ENCODE results near the gene TBL3.

TBL3 gene

GRCh38 chr16:2025878-2026460, 54.1 kb downstream of the TBL3 start:
- TF ChIP-seq CREB1 (IDR thresholded peaks at IDR 0.05; ENCODE audit: low read depth), result no peak
- TF ChIP-seq, protein P1, sequence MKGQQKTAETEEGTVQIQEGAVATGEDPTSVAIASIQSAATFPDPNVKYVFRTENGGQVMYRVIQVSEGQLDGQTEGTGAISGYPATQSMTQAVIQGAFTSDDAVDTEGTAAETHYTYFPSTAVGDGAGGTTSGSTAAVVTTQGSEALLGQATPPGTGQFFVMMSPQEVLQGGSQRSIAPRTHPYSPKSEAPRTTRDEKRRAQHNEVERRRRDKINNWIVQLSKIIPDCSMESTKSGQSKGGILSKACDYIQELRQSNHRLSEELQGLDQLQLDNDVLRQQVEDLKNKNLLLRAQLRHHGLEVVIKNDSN (IDR thresholded peaks at IDR 0.05), result no peak
- TF ChIP-seq, protein P2, sequence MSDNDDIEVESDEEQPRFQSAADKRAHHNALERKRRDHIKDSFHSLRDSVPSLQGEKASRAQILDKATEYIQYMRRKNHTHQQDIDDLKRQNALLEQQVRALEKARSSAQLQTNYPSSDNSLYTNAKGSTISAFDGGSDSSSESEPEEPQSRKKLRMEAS (IDR thresholded peaks at IDR 0.05), result no peak
- no peak for TF ChIP-seq EGR1 (IDR thresholded peaks at IDR 0.05)
- TF ChIP-seq FOXM1 (IDR thresholded peaks at IDR 0.05; ENCODE audit: borderline replicate concordance, low read depth), result no peak
- TF ChIP-seq NFIC (IDR thresholded peaks at IDR 0.05), result no peak
- no peak for TF ChIP-seq TAF1 (IDR thresholded peaks at IDR 0.05; ENCODE audit: low read depth)
- TF ChIP-seq RAD21 (IDR thresholded peaks at IDR 0.05; ENCODE audit: low read depth), result no peak
- TF ChIP-seq TEAD4 (IDR thresholded peaks at IDR 0.05), result no peak
- no peak for TF ChIP-seq YY1 (IDR thresholded peaks at IDR 0.05; ENCODE audit: low read depth)
- TF ChIP-seq CEBPB (IDR thresholded peaks at IDR 0.05), result no peak
- TF ChIP-seq EP300 (IDR thresholded peaks at IDR 0.05; ENCODE audit: borderline replicate concordance), result no peak
- no peak for TF ChIP-seq TCF12 (IDR thresholded peaks at IDR 0.05; ENCODE audit: low read depth)
- TF ChIP-seq, protein P3, sequence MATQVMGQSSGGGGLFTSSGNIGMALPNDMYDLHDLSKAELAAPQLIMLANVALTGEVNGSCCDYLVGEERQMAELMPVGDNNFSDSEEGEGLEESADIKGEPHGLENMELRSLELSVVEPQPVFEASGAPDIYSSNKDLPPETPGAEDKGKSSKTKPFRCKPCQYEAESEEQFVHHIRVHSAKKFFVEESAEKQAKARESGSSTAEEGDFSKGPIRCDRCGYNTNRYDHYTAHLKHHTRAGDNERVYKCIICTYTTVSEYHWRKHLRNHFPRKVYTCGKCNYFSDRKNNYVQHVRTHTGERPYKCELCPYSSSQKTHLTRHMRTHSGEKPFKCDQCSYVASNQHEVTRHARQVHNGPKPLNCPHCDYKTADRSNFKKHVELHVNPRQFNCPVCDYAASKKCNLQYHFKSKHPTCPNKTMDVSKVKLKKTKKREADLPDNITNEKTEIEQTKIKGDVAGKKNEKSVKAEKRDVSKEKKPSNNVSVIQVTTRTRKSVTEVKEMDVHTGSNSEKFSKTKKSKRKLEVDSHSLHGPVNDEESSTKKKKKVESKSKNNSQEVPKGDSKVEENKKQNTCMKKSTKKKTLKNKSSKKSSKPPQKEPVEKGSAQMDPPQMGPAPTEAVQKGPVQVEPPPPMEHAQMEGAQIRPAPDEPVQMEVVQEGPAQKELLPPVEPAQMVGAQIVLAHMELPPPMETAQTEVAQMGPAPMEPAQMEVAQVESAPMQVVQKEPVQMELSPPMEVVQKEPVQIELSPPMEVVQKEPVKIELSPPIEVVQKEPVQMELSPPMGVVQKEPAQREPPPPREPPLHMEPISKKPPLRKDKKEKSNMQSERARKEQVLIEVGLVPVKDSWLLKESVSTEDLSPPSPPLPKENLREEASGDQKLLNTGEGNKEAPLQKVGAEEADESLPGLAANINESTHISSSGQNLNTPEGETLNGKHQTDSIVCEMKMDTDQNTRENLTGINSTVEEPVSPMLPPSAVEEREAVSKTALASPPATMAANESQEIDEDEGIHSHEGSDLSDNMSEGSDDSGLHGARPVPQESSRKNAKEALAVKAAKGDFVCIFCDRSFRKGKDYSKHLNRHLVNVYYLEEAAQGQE (IDR thresholded peaks at IDR 0.05; ENCODE audit: low read depth), result no peak
- no peak for TF ChIP-seq ZBTB7A (IDR thresholded peaks at IDR 0.05; ENCODE audit: low read depth)

GRCh38 chr16:2026461-2027023, 54.7 kb downstream of the TBL3 start, which contains the start of gene NHERF2:
Gene NHERF2 (plus strand): TSS chr16:2026902. CDS start chr16:2027006, 104 bp downstream.
- TF ChIP-seq EGR1 (IDR thresholded peaks at IDR 0.05) (peak; percentile 58), NFIC (IDR thresholded peaks at IDR 0.05) (no peak), TAF1 (IDR thresholded peaks at IDR 0.05; ENCODE audit: low read depth) (peak; percentile 25; the same call in 1 of the 2 replicates)

- TF ChIP-seq RAD21 (IDR thresholded peaks at IDR 0.05; ENCODE audit: low read depth), result no peak
- no peak for TF ChIP-seq TAF1 (IDR thresholded peaks at IDR 0.05; ENCODE audit: low read depth)
- TF ChIP-seq FOXM1 (IDR thresholded peaks at IDR 0.05; ENCODE audit: borderline replicate concordance, low read depth), result no peak
- TF ChIP-seq ZBTB7A (IDR thresholded peaks at IDR 0.05; ENCODE audit: low read depth), result no peak
- TF ChIP-seq TCF12 (IDR thresholded peaks at IDR 0.05; ENCODE audit: low read depth), result no peak
- TF ChIP-seq EGR1 (IDR thresholded peaks at IDR 0.05), result no peak
- TF ChIP-seq, protein P1 (IDR thresholded peaks at IDR 0.05), result no peak
- TF ChIP-seq CEBPB (IDR thresholded peaks at IDR 0.05), result no peak
- TF ChIP-seq, protein P2 (IDR thresholded peaks at IDR 0.05), result no peak; the same call in none of the 2 replicates
- TF ChIP-seq EP300 (IDR thresholded peaks at IDR 0.05; ENCODE audit: borderline replicate concordance), result no peak
- no peak for TF ChIP-seq TEAD4 (IDR thresholded peaks at IDR 0.05)
These were observed 55.5 kb downstream of the TBL3 start for GRCh38 chr16:2027024-2028010.

GRCh38 chr16:2028146-2028545, 56.3 kb downstream of the TBL3 start:
- TF ChIP-seq EGR1 (IDR thresholded peaks at IDR 0.05), result no peak
- TF ChIP-seq EP300 (IDR thresholded peaks at IDR 0.05; ENCODE audit: borderline replicate concordance), result no peak
- no peak for TF ChIP-seq FOXM1 (IDR thresholded peaks at IDR 0.05; ENCODE audit: borderline replicate concordance, low read depth)
- TF ChIP-seq CEBPB (IDR thresholded peaks at IDR 0.05), result no peak
- TF ChIP-seq, protein P2 (IDR thresholded peaks at IDR 0.05), result no peak
- TF ChIP-seq, protein P3 (IDR thresholded peaks at IDR 0.05; ENCODE audit: low read depth), result no peak
- TF ChIP-seq NFIC (IDR thresholded peaks at IDR 0.05), result no peak
- TF ChIP-seq TCF12 (IDR thresholded peaks at IDR 0.05; ENCODE audit: low read depth), result no peak
- no peak for TF ChIP-seq TAF1 (IDR thresholded peaks at IDR 0.05; ENCODE audit: low read depth)
- no peak for TF ChIP-seq TEAD4 (IDR thresholded peaks at IDR 0.05)
- TF ChIP-seq ZBTB7A (IDR thresholded peaks at IDR 0.05; ENCODE audit: low read depth), result no peak
- TF ChIP-seq CREB1 (IDR thresholded peaks at IDR 0.05; ENCODE audit: low read depth), result no peak
- TF ChIP-seq, protein P1 (IDR thresholded peaks at IDR 0.05), result no peak
- TF ChIP-seq YY1 (IDR thresholded peaks at IDR 0.05; ENCODE audit: low read depth), result no peak
- TF ChIP-seq RAD21 (IDR thresholded peaks at IDR 0.05; ENCODE audit: low read depth), result no peak
